Right atrium auricular region (tissue), 2 donors: ENCODE results near the gene FAM13A. TPM values are rescaled to one million over a fixed set of nuclear protein-coding genes. Genes with fewer than 3 reads are reported as not detected.

Experiments used
- DNase-seq: peaks from one replicate; pipeline ENCODE4 v3.0.0-alpha.2; 2019; ENCODE audit warnings: low spot score
- H3K27ac ChIP-seq, 2 donors: fragments of 200-600 bp; sonication (generic); 1 replicate in 1 of 2; 2 replicates in 1 of 2; pipeline ENCODE4 v1.5.1; 2016 to 2019
- H3K27me3 ChIP-seq, 2 donors: fragments of 200-600 bp; sonication (generic); one replicate each; pipeline versions ENCODE4 v1.5.1 to v1.6.0; 2017 to 2019
- H3K36me3 ChIP-seq: fragments of 200-600 bp; sonication (generic); one replicate; pipeline ENCODE4 v1.5.1; 2016
- H3K4me1 ChIP-seq, 2 donors: fragments of 200-600 bp; sonication (generic); one replicate each; pipeline versions ENCODE4 v1.5.1 to v1.6.0; 2017 to 2019
- H3K4me3 ChIP-seq, 2 donors: fragments of 200-600 bp; sonication (generic); 1 replicate in 1 of 2; 2 replicates in 1 of 2; pipeline ENCODE4 v1.5.1; 2017 to 2019; ENCODE audit warnings: mild to moderate bottlenecking in 1 of 2, moderate library complexity in 1 of 2
- H3K9me3 ChIP-seq, 2 donors: fragments of 200-600 bp; sonication (generic); one replicate each; pipeline ENCODE4 v1.5.1; 2019
- total RNA-seq, 2 donors: library from RNA; depleted of rRNA; stranded (reverse); fragments of >200 nt; gene quantifications; one replicate each; pipeline ENCODE4 v1.1.0, GENCODE V29; 2016
- TF ChIP-seq, protein P1 (sequence below), 2 donors: fragments of 200-600 bp; sonication (generic); IDR thresholded peaks; one replicate each; pipeline ENCODE4 v1.5.1; 2019; ENCODE audit warnings: antibody characterized with exemption in 2 of 2

FAM13A gene
- total RNA-seq, 2 donors from 2014 or later, result 8.1 to 13.6 TPM

DNA sequence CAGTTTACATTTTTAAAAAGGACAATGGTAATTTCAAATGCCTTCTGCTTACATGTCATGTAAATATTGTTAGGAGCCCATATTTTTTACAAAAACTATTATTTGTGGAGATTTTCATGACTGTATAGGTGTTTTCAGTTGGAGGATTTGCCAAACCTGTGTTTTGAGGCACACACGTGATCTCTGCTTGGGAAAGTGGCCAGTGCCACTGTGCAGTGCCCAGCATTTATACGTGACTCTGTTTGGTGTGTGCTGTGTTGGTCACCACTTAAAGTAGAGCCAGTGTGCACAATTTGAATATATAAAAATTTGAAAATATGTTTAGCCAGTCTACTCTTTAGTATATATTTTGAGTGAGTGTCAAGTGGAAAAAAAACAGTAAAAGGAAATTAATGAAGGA is 332.6 kb downstream of the FAM13A start:
- no peak overlapping the region for H3K27ac ChIP-seq
- TF ChIP-seq, protein P1, sequence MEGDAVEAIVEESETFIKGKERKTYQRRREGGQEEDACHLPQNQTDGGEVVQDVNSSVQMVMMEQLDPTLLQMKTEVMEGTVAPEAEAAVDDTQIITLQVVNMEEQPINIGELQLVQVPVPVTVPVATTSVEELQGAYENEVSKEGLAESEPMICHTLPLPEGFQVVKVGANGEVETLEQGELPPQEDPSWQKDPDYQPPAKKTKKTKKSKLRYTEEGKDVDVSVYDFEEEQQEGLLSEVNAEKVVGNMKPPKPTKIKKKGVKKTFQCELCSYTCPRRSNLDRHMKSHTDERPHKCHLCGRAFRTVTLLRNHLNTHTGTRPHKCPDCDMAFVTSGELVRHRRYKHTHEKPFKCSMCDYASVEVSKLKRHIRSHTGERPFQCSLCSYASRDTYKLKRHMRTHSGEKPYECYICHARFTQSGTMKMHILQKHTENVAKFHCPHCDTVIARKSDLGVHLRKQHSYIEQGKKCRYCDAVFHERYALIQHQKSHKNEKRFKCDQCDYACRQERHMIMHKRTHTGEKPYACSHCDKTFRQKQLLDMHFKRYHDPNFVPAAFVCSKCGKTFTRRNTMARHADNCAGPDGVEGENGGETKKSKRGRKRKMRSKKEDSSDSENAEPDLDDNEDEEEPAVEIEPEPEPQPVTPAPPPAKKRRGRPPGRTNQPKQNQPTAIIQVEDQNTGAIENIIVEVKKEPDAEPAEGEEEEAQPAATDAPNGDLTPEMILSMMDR (IDR thresholded peaks at IDR 0.05), result no peak

DNA sequence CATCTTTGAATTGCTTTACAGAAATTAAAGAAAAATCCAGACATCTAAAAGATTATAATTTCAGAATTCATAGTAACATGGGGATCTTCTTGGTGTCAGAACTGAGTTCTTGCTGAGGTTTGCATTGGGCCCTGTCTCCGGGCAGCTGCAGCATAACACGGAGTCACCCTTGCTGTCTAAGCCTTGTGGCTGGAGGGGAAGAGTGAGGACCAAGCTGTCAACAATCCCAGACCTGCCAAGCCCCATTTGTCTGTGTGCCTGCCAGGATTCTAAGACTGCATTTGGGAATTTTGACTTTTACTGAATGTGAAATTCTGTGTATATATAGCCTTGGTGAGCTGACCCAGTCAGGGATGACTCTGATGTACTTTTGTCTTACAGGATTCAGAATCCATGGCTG is 334.2 kb downstream of the FAM13A start:
- H3K36me3 ChIP-seq, result peaks cover 17% of the 10 kb centered on the region
- no peak for DNase-seq
- peaks cover 0 to 5% of the 10 kb centered on the region in 2 donors for H3K9me3 ChIP-seq
- H3K27me3 ChIP-seq, result no peaks in the 10 kb centered on the region
- peaks cover 0 to 40% of the 10 kb centered on the region in 2 donors for H3K4me1 ChIP-seq
- TF ChIP-seq, protein P1 (IDR thresholded peaks at IDR 0.05), result no peak
- no peak overlapping the region for H3K4me3 ChIP-seq
- peak overlapping the region in 1 of 2 donors; percentile 7 for H3K27ac ChIP-seq

More for the DNA sequence above, 332.6 kb downstream of the FAM13A start:
- no peak for DNase-seq
- Histone ChIP-seq H3K9me3 (no peaks in the 10 kb centered on the region), H3K4me1 (peaks cover 0 to 46% of the 10 kb centered on the region in 2 donors), H3K4me3 (no peak overlapping the region), H3K36me3 (peaks cover 27% of the 10 kb centered on the region), H3K27me3 (no peaks in the 10 kb centered on the region)

DNA sequence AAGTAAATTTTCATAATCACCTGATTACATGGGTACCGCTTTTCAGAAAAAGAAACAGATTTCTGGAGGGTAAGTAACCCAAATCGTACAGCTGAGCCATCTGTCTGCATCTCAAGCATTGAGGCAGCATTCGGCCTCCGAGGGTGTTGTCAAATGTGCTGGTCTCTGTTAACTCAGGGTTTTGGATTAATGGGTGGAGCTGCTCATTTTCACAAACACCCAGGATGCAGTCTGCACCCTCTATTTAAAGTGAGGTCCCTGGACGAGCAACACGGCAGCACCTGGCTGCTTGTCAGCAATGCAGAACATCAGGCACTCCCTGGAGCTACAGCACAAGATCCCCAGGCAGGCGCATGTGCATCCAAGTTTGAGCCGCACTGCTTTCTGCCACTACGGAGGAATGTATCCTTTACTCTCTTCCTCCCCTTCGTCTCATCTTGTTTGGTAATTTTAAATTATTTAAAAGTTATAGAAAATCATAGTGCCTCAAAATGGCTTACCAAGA is 334.7 kb downstream of the FAM13A start:
- H3K36me3 ChIP-seq, result peaks cover 14% of the 10 kb centered on the region
- peaks cover 0 to 35% of the 10 kb centered on the region in 2 donors for H3K4me1 ChIP-seq
- peaks cover 0 to 10% of the 10 kb centered on the region in 2 donors for H3K9me3 ChIP-seq
- peak overlapping the region in 1 of 2 donors; percentile 15 for H3K27ac ChIP-seq
- H3K4me3 ChIP-seq, result no peak overlapping the region
- H3K27me3 ChIP-seq, result no peaks in the 10 kb centered on the region
- TF ChIP-seq, protein P1 (IDR thresholded peaks at IDR 0.05), result no peak
- DNase-seq, result no peak

DNA sequence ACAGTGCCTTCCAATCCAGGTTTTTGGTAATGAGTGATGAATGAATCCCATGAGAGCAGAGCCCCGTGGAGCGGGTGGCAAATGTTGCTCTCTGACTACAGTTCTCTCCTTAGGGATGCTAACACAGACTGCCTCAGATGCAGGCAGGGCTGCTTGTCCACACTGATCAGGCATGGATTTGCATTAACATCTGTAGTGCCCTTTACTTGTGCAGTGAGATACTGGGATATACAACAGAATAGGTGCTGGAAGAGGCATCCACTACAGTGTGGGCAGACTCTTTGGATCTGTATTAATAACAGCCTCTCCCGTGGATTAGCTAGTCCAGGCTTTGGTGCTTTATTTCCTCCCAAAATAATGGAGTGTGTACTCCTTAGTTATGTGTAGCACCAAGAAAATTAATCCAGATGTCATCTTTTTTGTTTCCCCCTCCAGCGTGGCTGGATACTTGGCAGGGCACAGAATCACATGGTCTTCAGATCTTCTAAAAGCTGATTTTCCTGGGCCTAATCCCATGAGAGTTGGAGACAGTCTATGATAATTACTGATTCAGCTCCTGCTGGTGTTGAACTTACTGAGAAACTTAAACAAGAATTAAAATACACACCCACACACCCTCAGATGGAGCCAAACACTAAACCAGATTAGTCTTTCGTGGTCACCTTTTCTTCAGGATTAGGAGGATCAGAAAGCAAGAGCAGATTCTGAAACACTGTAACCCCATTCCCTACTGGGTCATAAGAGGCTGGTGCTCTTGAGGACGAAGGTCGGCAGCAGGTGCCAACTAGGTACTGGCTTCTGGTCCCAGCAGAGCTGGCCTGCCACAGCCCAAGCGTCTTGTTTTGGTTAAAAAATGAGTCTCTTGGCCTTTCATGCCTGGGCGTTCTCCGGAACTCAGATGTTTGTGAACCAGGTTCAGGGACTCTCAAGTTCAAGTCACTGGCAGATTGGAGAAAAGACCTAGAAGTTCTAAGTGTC is 336.2 kb downstream of the FAM13A start:
- Histone ChIP-seq H3K27ac (peak overlapping the region in 1 of 2 donors; percentile 2), H3K36me3 (peaks cover 13% of the 10 kb centered on the region), H3K9me3 (peaks cover 0 to 20% of the 10 kb centered on the region in 2 donors), H3K27me3 (no peaks in the 10 kb centered on the region), H3K4me1 (peaks cover 0 to 34% of the 10 kb centered on the region in 2 donors), H3K4me3 (no peak overlapping the region)
- TF ChIP-seq, protein P1 (IDR thresholded peaks at IDR 0.05), result no peak
- no peak for DNase-seq

DNA sequence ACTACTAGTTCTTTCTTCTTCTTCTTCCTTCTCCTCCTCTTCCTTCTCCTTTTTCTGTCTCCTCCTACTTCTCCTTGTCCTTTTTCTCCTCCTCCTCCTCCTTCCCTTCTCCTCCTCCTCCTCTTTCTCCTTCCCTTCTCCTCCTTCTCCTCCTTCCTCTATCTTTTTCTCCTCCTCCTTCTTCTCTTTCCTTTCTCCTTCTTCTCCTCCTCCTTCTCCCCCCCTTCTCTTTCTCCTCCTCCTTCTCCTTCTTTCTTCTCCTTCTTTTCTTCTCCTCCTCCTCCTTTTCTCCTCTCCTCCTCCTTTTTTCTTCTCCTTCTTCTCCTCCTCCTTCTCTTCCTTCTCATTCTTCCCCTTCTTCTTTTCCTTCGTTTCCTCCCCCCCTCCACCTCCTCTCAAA is 337.6 kb downstream of the FAM13A start:
- peaks cover 0 to 34% of the 10 kb centered on the region in 2 donors for H3K4me1 ChIP-seq
- no peak for DNase-seq
- TF ChIP-seq, protein P1 (IDR thresholded peaks at IDR 0.05), result no peak
- H3K9me3 ChIP-seq, result peaks cover 0 to 20% of the 10 kb centered on the region in 2 donors
- no peak overlapping the region for H3K27ac ChIP-seq
- no peaks in the 10 kb centered on the region for H3K27me3 ChIP-seq
- H3K4me3 ChIP-seq, result no peak overlapping the region
- peaks cover 8% of the 10 kb centered on the region for H3K36me3 ChIP-seq
